B cell (primary cell): ENCODE measurements around the gene CIAO2A. TPM values are rescaled to one million over a fixed set of nuclear protein-coding genes. Genes with fewer than 3 reads are reported as not detected.

Source experiments
- ATAC-seq: fragments of 200-7000 bp; cut with Tn5 transposase; one replicate; pipeline ENCODE4 v1.10.0; 2021; ENCODE audit warnings: low read depth, mild to moderate bottlenecking, moderate number of reproducible peaks, moderate library complexity
- CTCF ChIA-PET: fragments of 350-600 bp; sonication (Branson Sonifier 250); formaldehyde crosslinking; loops from one replicate; lab custom pipeline; 2021; ENCODE audit warnings: antibody characterized with exemption, inconsistent platforms; lab: Charles Lee
- POLR2A ChIA-PET: fragments of 350-600 bp; sonication (Branson Sonifier 250); formaldehyde crosslinking; loops from one replicate; lab custom pipeline; 2021; ENCODE audit warnings: antibody characterized with exemption; lab: Charles Lee
- DNase-seq: peaks from one replicate; pipeline ENCODE4 v3.0.0; 2013
- H2AFZ ChIP-seq: 2 replicates; pipeline ENCODE4 v1.6.1; 2012; ENCODE audit warnings: mild to moderate bottlenecking, low read depth, low read length; ENCODE audit not compliant: insufficient read depth, poor library complexity, severe bottlenecking
- H3K27ac ChIP-seq, 2 donors: 1 replicate in 1 of 2; 2 replicates in 1 of 2; pipeline ENCODE4 v1.5.1; 2012 to 2013; ENCODE audit warnings: low read length in 2 of 2, mild to moderate bottlenecking in 2 of 2, moderate library complexity in 1 of 2
- H3K27me3 ChIP-seq, 4 experiments: fragments of 200-600 bp in 1 of 4; sonication (generic) in 1 of 4; replicated peaks in 1 of 4; 1 replicate in 2 of 4; 2 replicates in 2 of 4; pipeline versions ENCODE4 v1.6.1 to v1.7.0; 2013 to 2016; ENCODE audit warnings: low read length in 3 of 4, mild to moderate bottlenecking in 2 of 4, mixed read lengths in 1 of 4, moderate library complexity in 1 of 4; ENCODE audit not compliant: insufficient read depth in 4 of 4, control insufficient read depth in 3 of 4; ENCODE audit errors: control extremely low read depth in 1 of 4
- H3K36me3 ChIP-seq, 2 experiments: replicated peaks in 1 of 2; 1 replicate in 1 of 2; 2 replicates in 1 of 2; pipeline versions ENCODE4 v1.6.1 to v1.7.1; 2013; ENCODE audit warnings: low read length in 1 of 2; ENCODE audit not compliant: insufficient read depth in 2 of 2, control insufficient read depth in 1 of 2; ENCODE audit errors: control extremely low read depth in 1 of 2, extremely low read depth in 1 of 2
- H3K4me1 ChIP-seq, 2 donors: fragments of 200-600 bp in 1 of 2; sonication (generic) in 1 of 2; 1 replicate in 1 of 2; 2 replicates in 1 of 2; pipeline versions ENCODE4 v1.5.1 to v1.6.1; 2013 to 2017; ENCODE audit warnings: low read length in 2 of 2; ENCODE audit not compliant: control insufficient read depth in 2 of 2, insufficient read depth in 2 of 2
- H3K4me2 ChIP-seq: replicated peaks from 2 replicates; pipeline ENCODE3; 2012; ENCODE audit warnings: mild to moderate bottlenecking, low read depth, low read length; ENCODE audit not compliant: poor library complexity, severe bottlenecking
- H3K4me3 ChIP-seq, 5 experiments: fragments of 200-600 bp in 1 of 5; sonication (generic) in 1 of 5; 1 replicate in 3 of 5; 2 replicates in 2 of 5; pipeline versions ENCODE4 v1.5.1 to v1.7.0; 2011 to 2016; ENCODE audit warnings: low read length in 4 of 5, mild to moderate bottlenecking in 4 of 5, low read depth in 2 of 5, control low read depth in 1 of 5, moderate library complexity in 1 of 5; ENCODE audit not compliant: insufficient read depth in 1 of 5; ENCODE audit errors: control extremely low read depth in 1 of 5, extremely low read depth in 1 of 5
- H3K79me2 ChIP-seq: fragments of 200-600 bp; sonication (generic); one replicate; pipeline ENCODE4 v1.6.0; 2016; ENCODE audit warnings: low read length; ENCODE audit not compliant: control insufficient read depth, insufficient read depth
- H3K9ac ChIP-seq: fragments of 200-600 bp; sonication (generic); 2 replicates; pipeline ENCODE4 v1.6.1; 2017; ENCODE audit warnings: mild to moderate bottlenecking, low read length, moderate library complexity
- H3K9me3 ChIP-seq, 3 donors: one replicate each; pipeline versions ENCODE4 v1.6.1 to v1.7.1; 2013; ENCODE audit warnings: low read length in 2 of 3; ENCODE audit not compliant: control insufficient read depth in 2 of 3, insufficient read depth in 1 of 3; ENCODE audit errors: control extremely low read depth in 1 of 3
- H4K20me1 ChIP-seq: 2 replicates; pipeline ENCODE4 v1.6.0; 2012; ENCODE audit warnings: mild to moderate bottlenecking, low read length; ENCODE audit not compliant: insufficient read depth, control insufficient read depth, poor library complexity, severe bottlenecking
- H3K27ac Mint-ChIP-seq: one replicate; pipeline ENCODE4 v1.8.0; 2021; ENCODE audit warnings: mixed read lengths
- H3K27me3 Mint-ChIP-seq: one replicate; pipeline ENCODE4 v1.8.0; 2021; ENCODE audit warnings: mixed read lengths
- H3K4me1 Mint-ChIP-seq: one replicate; pipeline ENCODE4 v1.8.0; 2021; ENCODE audit warnings: mixed read lengths
- H3K4me3 Mint-ChIP-seq: one replicate; pipeline ENCODE4 v1.8.0; 2021; ENCODE audit warnings: mixed read lengths
- H3K9me3 Mint-ChIP-seq: one replicate; pipeline ENCODE4 v1.8.0; 2022; ENCODE audit warnings: mixed read lengths; ENCODE audit not compliant: insufficient read depth
- CTCF ChIP-seq: fragments of 200-600 bp; IDR thresholded peaks from one replicate; pipeline ENCODE4 v1.8.0; 2022; ENCODE audit warnings: antibody characterized with exemption, mild to moderate bottlenecking
- EZH2 ChIP-seq: IDR thresholded peaks from 2 replicates; pipeline ENCODE4 v1.6.1; 2012; ENCODE audit warnings: borderline replicate concordance, low read depth, mild to moderate bottlenecking, moderate library complexity, low read length; ENCODE audit not compliant: insufficient read depth, poor library complexity, severe bottlenecking
- WGBS: methylation state at CpG from one replicate; pipeline ENCODE4 v1.1.5; 2013; ENCODE audit warnings: missing lambda C conversion rate; ENCODE audit not compliant: insufficient coverage; 5-methylcytosine and 5-hydroxymethylcytosine counted together
- intact Hi-C: fragments of 100-400 bp; cut with micrococcal nuclease; formaldehyde crosslinking; loops from one replicate; pipeline ENCODE4 v1.10.0; 2022
- polyA plus RNA-seq: library from polyadenylated mRNA; depleted of rRNA; stranded (reverse); fragments of >200 nt; gene quantifications from 2 replicates; pipeline ENCODE4 v1.2.3, GENCODE V29; 2012
- total RNA-seq, 2 donors: library from RNA; stranded (reverse); fragments of 120-200 nt in 1 of 2; gene quantifications; 1 replicate in 1 of 2; 2 replicates in 1 of 2; pipeline versions ENCODE4 v1.2.3 to v1.2.4, GENCODE V29; 2013 to 2022

CIAO2A gene
- total and polyA plus RNA-seq, 2 donors (not counting 1 experiment from before 2014, with no cell fraction given), result 68.2 to 71.5 TPM

GRCh38 chr15:64133623-64134344, 40.1 kb upstream of the CIAO2A start:
- Histone ChIP-seq H4K20me1 (peaks cover 30% of the 10 kb centered on the region), H2AFZ (no peak overlapping the region), H3K36me3 (peaks cover 13 to 86% of the 10 kb centered on the region in 2 experiments), H3K4me1 (peaks cover 8 to 17% of the 10 kb centered on the region in 2 donors), H3K27ac (no peak overlapping the region), H3K4me3 (no peak overlapping the region), H3K9me3 (no peaks in the 10 kb centered on the region), H3K9ac (no peak overlapping the region), H3K27me3 (no peaks in the 10 kb centered on the region), H3K4me2 (no peak overlapping the region), H3K79me2 (peaks cover 22% of the 10 kb centered on the region)
- H3K4me3 Mint-ChIP-seq, result no peak overlapping the region
- H3K4me1 Mint-ChIP-seq, result peaks cover 19% of the 10 kb centered on the region
- no peaks in the 10 kb centered on the region for H3K27me3 Mint-ChIP-seq
- intact Hi-C loops, result no loop called here
- WGBS, result 100% methylated on average over 10 of the region's 10 CpGs
- no peak for TF ChIP-seq CTCF
- no peak for TF ChIP-seq EZH2
- CTCF ChIA-PET, result interaction anchor here (0.9 to 1.6 kb wide), 3 partner anchors 18 to 19 kb away, joined by 3 to 6 read pairs (median 3); partner anchors contain the start of gene SNX22
- DNase-seq, result no peak
- no peak for ATAC-seq
- H3K9me3 Mint-ChIP-seq, result no peaks in the 10 kb centered on the region
- POLR2A ChIA-PET, result interaction anchor here (1.5 kb wide), 1 partner anchor 20 kb away, joined by 4 read pairs; no protein-coding TSS in a partner anchor
- H3K27ac Mint-ChIP-seq, result no peak overlapping the region

- ChIA-PET POLR2A (interaction anchor here (1.5 kb wide), 1 partner anchor 21 kb away, joined by 4 read pairs; no protein-coding TSS in a partner anchor), CTCF (no interaction called here)
- Histone ChIP-seq H3K27ac (no peak overlapping the region), H4K20me1 (peaks cover 30% of the 10 kb centered on the region), H3K36me3 (peaks cover 20 to 89% of the 10 kb centered on the region in 2 experiments), H3K4me1 (peaks cover 4 to 12% of the 10 kb centered on the region in 2 donors), H3K79me2 (peaks cover 25% of the 10 kb centered on the region), H3K4me2 (no peak overlapping the region), H3K9ac (no peak overlapping the region), H2AFZ (no peak overlapping the region), H3K27me3 (no peaks in the 10 kb centered on the region), H3K4me3 (no peak overlapping the region), H3K9me3 (no peaks in the 10 kb centered on the region)
- intact Hi-C loops, result no loop called here
- ATAC-seq (no peak), DNase-seq (no peak)
- 100% methylated on average over 3 of the region's 4 CpGs for WGBS
- no peak overlapping the region for H3K4me3 Mint-ChIP-seq
- TF ChIP-seq EZH2 (no peak), CTCF (no peak)
- peaks cover 12% of the 10 kb centered on the region for H3K4me1 Mint-ChIP-seq
- H3K27me3 Mint-ChIP-seq, result no peaks in the 10 kb centered on the region
- H3K27ac Mint-ChIP-seq, result no peak overlapping the region
- no peaks in the 10 kb centered on the region for H3K9me3 Mint-ChIP-seq
These were observed 38.6 kb upstream of the CIAO2A start for GRCh38 chr15:64132217-64132616.
